Measurements from ENCODE around the gene F11R.
A peak's percentile ranks its signal among the peaks of the same experiment; 100 is the strongest.

The F11R gene

GRCh38 chr1:160972939-160973338, 48.0 kb downstream of the F11R start:
- TF ChIP-seq, protein P1, sequence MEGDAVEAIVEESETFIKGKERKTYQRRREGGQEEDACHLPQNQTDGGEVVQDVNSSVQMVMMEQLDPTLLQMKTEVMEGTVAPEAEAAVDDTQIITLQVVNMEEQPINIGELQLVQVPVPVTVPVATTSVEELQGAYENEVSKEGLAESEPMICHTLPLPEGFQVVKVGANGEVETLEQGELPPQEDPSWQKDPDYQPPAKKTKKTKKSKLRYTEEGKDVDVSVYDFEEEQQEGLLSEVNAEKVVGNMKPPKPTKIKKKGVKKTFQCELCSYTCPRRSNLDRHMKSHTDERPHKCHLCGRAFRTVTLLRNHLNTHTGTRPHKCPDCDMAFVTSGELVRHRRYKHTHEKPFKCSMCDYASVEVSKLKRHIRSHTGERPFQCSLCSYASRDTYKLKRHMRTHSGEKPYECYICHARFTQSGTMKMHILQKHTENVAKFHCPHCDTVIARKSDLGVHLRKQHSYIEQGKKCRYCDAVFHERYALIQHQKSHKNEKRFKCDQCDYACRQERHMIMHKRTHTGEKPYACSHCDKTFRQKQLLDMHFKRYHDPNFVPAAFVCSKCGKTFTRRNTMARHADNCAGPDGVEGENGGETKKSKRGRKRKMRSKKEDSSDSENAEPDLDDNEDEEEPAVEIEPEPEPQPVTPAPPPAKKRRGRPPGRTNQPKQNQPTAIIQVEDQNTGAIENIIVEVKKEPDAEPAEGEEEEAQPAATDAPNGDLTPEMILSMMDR (IDR thresholded peaks at IDR 0.05; ENCODE audit: poor library complexity, severe bottlenecking): no peak
- no peaks in the 10 kb centered on the region for H3K4me1 ChIP-seq (ENCODE audit: insufficient read depth, poor library complexity, severe bottlenecking)
- no peaks in the 10 kb centered on the region for H3K9me3 ChIP-seq (ENCODE audit: severe bottlenecking)
- H3K36me3 ChIP-seq (ENCODE audit: low read depth): no peaks in the 10 kb centered on the region
- no peak overlapping the region for H3K4me3 ChIP-seq (ENCODE audit: severe bottlenecking)
- H3K27ac ChIP-seq (ENCODE audit: poor library complexity, severe bottlenecking): no peak overlapping the region
- DNase-seq (ENCODE audit: low spot score) (no peak), ATAC-seq (ENCODE audit: low read depth) (no peak)
- H3K27me3 ChIP-seq (ENCODE audit: insufficient read depth, poor library complexity, severe bottlenecking): peaks cover 12% of the 10 kb centered on the region

DNA sequence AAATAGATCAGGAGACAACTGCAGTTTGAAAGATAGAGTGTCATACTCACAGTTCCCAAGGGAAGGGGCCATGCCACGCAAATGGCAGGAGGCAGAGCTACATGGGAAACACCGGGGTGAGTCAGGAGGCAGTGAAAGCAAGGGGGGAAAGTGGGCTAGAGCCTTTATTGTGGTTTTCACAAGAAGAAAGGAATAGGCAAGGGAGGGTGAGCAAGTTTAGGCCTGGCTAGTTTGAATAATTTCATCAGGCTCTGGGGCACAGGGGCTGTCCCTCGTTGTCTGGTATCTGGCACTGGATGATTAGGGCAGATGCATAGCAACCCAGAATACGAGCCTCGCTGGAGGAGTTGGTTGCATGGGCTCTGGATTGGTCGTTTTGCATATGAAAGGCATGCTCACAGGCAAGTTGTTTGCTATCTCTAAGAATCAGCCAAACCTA, 49.3 kb downstream of the F11R start:
- Histone ChIP-seq H3K9me3 (ENCODE audit: severe bottlenecking) (no peaks in the 10 kb centered on the region), H3K27me3 (ENCODE audit: insufficient read depth, poor library complexity, severe bottlenecking) (peaks cover 12% of the 10 kb centered on the region), H3K4me1 (ENCODE audit: insufficient read depth, poor library complexity, severe bottlenecking) (no peaks in the 10 kb centered on the region), H3K27ac (ENCODE audit: poor library complexity, severe bottlenecking) (no peak overlapping the region), H3K4me3 (ENCODE audit: severe bottlenecking) (no peak overlapping the region), H3K36me3 (ENCODE audit: low read depth) (no peaks in the 10 kb centered on the region)
- DNase-seq (ENCODE audit: low spot score): no peak
- TF ChIP-seq, protein P1 (IDR thresholded peaks at IDR 0.05; ENCODE audit: poor library complexity, severe bottlenecking): no peak
- peak; percentile 44; the same call in 2 of the 3 replicates for ATAC-seq (ENCODE audit: low read depth)

- H3K27me3 ChIP-seq (ENCODE audit: insufficient read depth, poor library complexity, severe bottlenecking): no peaks in the 10 kb centered on the region
- ATAC-seq (ENCODE audit: low read depth) (no peak), DNase-seq (ENCODE audit: low spot score) (no peak)
- TF ChIP-seq, protein P1 (IDR thresholded peaks at IDR 0.05; ENCODE audit: poor library complexity, severe bottlenecking): no peak
- H3K4me1 ChIP-seq (ENCODE audit: insufficient read depth, poor library complexity, severe bottlenecking): no peaks in the 10 kb centered on the region
- no peaks in the 10 kb centered on the region for H3K36me3 ChIP-seq (ENCODE audit: low read depth)
- no peak overlapping the region for H3K4me3 ChIP-seq (ENCODE audit: severe bottlenecking)
- no peaks in the 10 kb centered on the region for H3K9me3 ChIP-seq (ENCODE audit: severe bottlenecking)
- no peak overlapping the region for H3K27ac ChIP-seq (ENCODE audit: poor library complexity, severe bottlenecking)
Observed at GRCh38 chr1:160963521-160963920, 57.4 kb downstream of the F11R start.

GRCh38 chr1:160961419-160961818, 59.5 kb downstream of the F11R start:
- TF ChIP-seq, protein P1 (IDR thresholded peaks at IDR 0.05; ENCODE audit: poor library complexity, severe bottlenecking): no peak
- Histone ChIP-seq H3K9me3 (ENCODE audit: severe bottlenecking) (no peaks in the 10 kb centered on the region), H3K4me1 (ENCODE audit: insufficient read depth, poor library complexity, severe bottlenecking) (no peaks in the 10 kb centered on the region), H3K27ac (ENCODE audit: poor library complexity, severe bottlenecking) (no peak overlapping the region), H3K27me3 (ENCODE audit: insufficient read depth, poor library complexity, severe bottlenecking) (no peaks in the 10 kb centered on the region), H3K36me3 (ENCODE audit: low read depth) (no peaks in the 10 kb centered on the region), H3K4me3 (ENCODE audit: severe bottlenecking) (no peak overlapping the region)
- ATAC-seq (ENCODE audit: low read depth): no peak
- DNase-seq (ENCODE audit: low spot score): no peak

GRCh38 chr1:160956966-160957365, 64.0 kb downstream of the F11R start:
- Histone ChIP-seq H3K4me1 (ENCODE audit: insufficient read depth, poor library complexity, severe bottlenecking) (peaks cover 11% of the 10 kb centered on the region), H3K27me3 (ENCODE audit: insufficient read depth, poor library complexity, severe bottlenecking) (no peaks in the 10 kb centered on the region), H3K9me3 (ENCODE audit: severe bottlenecking) (no peaks in the 10 kb centered on the region), H3K36me3 (ENCODE audit: low read depth) (no peaks in the 10 kb centered on the region), H3K4me3 (ENCODE audit: severe bottlenecking) (no peak overlapping the region), H3K27ac (ENCODE audit: poor library complexity, severe bottlenecking) (no peak overlapping the region)
- no peak for DNase-seq (ENCODE audit: low spot score)
- no peak for ATAC-seq (ENCODE audit: low read depth)
- TF ChIP-seq, protein P1 (IDR thresholded peaks at IDR 0.05; ENCODE audit: poor library complexity, severe bottlenecking): no peak
